Panc1 (cell line): ENCODE results near the gene GDE1.

Source experiments
- CTCF ChIP-seq: fragments of 450-650 bp; IDR thresholded peaks from 2 replicates; pipeline ENCODE4 v1.5.1; 2017; ENCODE audit warnings: mild to moderate bottlenecking
- POLR2AphosphoS5 ChIP-seq: IDR thresholded peaks from 2 replicates; pipeline ENCODE4 v1.6.1; 2012; ENCODE audit warnings: mild to moderate bottlenecking, low read depth, low read length, moderate library complexity
- TCF7L2 ChIP-seq: IDR thresholded peaks from 2 replicates; pipeline ENCODE4 v1.6.1; 2011; ENCODE audit warnings: mild to moderate bottlenecking, low read depth, low read length, inconsistent platforms

- TF ChIP-seq CTCF = no peak
- TF ChIP-seq TCF7L2 = no peak
- no peak for TF ChIP-seq POLR2AphosphoS5
Observed at GRCh38 chr16:19490619-19491018, 31.3 kb downstream of the GDE1 start.
